HG02852 (cell line): ENCODE measurements around the gene PLOD3.
"Not testable (repeated sequence)": the region's sequence is repeated elsewhere in the genome, so short reads cannot be mapped to it uniquely, and the experiment has no call there.

Experiments used
- ATAC-seq: cut with Tn5 transposase; IDR thresholded peaks from one replicate; pipeline ENCODE4 v1.9.1; 2021; ENCODE audit warnings: mild to moderate bottlenecking, moderate library complexity; ENCODE audit not compliant: unreplicated experiment

PLOD3 gene, protein sequence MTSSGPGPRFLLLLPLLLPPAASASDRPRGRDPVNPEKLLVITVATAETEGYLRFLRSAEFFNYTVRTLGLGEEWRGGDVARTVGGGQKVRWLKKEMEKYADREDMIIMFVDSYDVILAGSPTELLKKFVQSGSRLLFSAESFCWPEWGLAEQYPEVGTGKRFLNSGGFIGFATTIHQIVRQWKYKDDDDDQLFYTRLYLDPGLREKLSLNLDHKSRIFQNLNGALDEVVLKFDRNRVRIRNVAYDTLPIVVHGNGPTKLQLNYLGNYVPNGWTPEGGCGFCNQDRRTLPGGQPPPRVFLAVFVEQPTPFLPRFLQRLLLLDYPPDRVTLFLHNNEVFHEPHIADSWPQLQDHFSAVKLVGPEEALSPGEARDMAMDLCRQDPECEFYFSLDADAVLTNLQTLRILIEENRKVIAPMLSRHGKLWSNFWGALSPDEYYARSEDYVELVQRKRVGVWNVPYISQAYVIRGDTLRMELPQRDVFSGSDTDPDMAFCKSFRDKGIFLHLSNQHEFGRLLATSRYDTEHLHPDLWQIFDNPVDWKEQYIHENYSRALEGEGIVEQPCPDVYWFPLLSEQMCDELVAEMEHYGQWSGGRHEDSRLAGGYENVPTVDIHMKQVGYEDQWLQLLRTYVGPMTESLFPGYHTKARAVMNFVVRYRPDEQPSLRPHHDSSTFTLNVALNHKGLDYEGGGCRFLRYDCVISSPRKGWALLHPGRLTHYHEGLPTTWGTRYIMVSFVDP

DNA sequence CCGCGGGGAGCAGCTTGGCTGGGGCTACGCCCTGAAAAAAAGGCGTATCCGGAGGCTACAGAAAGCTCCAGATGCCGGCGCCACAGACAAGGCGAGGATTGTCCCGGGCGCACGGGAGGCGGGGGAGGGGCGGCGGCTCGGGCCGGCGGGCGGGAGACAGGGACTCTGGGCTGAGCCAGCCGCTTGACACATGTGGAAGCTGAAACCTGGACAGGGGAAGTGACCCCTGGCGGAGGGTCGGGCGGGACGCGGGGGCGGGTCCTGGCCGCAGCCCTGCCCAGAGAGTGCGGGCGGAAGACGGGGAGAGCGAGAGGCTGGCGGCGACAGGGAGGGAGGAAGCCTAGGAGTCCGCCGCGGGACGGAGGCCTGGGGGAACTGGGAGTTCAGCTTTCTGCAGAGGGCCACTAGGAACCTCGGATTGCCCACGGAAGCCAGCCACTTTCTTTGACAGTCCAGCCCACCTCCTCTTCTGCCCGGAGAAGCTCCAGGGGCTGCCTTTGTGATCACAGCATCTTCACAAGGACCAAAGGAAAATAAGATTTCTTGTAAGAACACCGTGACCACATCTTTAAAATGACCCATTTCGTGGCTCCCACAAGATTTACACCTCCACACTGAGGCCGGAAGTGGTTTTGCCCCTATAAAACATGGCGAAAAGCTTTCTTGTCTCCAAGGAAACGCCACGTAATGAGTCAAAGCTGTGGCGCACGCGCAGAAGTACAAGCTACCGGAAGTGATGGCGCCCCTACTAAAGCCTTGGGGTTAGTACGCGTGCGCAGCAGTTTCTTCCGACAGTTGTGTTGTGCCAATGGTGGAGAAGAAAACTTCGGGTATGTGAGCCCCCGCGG, at the start of gene PLOD3, which contains the start of gene ZNHIT1:
Gene PLOD3, minus strand, starts transcription at position 194 of the 848 bp plus-strand sequence. CDS start 307 bp downstream, outside the sequence.
Gene ZNHIT1, plus strand, starts transcription at position 778 of the 848 bp plus-strand sequence. Its CDS starts 31 bp downstream, at position 809.
- peak; percentile 68 for ATAC-seq

DNA sequence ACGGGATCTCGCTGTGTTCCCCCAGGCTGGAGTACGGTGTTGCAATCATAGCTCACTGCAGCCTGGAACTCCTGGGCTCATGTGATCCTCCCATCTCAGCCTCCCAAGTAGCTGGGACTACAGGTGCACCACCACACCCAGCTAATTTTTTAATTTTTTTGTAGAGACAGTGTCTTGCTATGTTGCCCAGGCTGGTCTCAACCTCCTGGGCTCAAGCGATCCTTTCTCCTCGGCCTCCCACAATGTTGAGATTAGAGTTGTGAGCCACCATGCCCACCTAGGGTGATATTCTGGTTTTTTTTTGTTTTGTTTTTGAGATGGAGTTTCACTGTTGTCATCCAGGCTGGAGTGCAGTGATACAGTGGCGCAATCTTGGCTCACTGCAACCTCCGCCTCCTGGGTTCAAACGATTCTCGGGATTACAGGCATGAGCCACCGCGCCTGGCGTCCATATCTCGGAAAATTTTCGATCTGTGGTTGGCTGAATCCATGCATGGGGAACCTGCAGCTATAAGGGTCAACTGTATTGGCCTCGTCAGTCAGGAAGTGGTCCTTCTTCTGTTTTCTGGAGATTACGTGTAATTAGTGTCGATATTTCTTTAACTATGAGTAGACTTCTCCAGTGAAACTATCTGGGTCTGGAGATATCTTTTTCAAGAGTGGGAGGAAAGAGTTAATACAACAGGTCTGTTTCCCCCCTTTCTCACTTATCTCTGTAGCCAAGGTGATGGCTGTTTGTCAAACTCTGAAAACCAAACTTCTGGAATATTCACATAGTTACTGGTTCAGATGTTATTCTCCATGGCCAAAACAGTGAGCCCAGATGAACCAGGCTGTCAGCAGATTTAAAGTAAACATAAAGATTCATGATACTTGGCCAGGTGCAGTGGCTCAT, 48.5 kb upstream of the PLOD3 start:
- no peak for ATAC-seq

DNA sequence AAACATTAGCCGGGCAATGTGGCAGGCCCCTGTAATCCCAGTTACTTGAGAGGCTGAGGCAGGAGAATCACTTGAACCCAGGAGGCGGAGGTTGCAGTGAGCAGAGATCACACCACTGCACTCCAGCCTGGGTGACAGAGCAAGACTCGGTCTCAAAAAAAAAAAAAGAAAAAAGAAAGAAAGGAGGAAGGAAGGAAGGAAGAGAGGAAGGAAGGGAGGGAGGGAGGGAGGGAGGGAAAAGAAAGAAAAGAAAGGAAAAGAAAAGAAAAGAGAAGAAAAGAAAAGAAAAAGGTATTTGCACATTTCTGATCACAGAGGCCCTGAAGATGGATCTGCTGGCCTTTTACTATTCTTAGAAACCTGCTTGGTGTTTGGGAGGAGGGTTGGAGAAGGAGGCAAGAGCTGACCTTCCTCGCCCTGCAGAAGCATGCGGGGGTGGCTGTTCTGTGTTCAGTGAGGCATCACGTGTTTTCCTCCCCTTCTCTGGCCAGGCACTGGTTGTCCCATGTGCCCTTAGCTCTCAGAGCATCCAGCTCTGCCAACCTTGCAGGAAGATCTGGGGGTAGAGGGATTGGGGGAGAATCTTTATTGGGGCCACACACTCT, 46.8 kb upstream of the PLOD3 start:
- ATAC-seq = not testable (repeated sequence)

DNA sequence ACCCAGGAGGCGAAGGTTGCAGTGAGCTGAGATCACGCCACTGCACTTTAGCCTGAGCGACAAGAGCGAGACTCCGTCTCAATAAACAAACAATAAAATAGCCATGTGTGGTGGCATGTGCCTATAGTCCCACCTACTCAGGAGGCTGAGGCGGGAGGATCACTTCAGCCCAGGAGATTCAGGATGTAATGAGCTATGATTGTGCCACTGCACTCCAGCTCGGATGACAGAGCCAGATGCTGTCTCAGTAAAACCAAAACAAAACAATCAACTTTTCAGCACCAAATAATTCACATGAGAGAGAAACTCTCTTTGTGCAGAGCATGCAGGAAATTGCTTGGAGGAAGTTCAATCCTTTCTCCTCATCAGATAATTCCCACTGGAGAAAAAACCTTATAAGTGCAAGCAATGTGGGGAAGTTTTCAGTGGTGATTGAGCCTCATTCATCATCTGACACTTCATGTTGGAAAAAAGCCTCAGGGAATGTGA, 40.9 kb upstream of the PLOD3 start:
- ATAC-seq = no peak

DNA sequence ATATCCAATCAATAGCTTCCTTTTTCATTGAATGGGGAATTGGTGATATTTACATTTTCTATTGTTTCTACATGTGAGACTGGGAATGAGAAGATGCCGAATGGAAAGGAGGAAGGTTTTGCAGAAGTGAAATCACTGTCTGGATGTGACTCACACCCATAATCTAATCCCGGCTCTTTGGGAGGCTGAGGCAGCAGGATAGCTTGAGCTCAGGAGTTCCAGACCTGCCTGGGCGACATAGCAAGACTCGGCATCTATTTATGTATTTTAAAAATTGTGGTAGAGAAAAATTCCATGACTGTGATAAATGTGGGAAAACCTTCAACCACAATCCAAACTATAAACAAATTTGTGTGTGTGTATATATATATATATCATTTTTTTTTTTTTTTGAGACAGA, 38.4 kb upstream of the PLOD3 start:
- ATAC-seq = no peak

DNA sequence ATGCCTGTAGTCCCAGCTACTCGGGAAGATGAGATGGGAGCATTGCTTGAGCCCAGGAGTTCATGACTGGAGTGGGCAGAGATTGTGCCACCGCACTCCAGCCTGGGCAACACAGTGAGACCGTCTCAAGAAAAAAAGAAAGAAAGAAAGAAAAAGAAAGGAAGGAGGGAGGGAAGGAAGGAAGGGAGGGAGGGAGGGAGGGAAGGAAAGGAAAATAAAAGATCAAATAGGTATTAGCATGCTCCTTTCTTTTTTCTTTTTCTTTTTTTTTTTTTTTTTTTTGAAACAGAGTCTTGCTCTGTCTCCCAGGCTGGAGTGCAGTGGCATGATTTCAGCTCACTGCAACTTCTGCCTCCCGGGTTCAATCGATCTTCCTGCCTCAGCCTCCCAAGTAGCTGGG, 35.8 kb upstream of the PLOD3 start:
- ATAC-seq = not testable (repeated sequence)

DNA sequence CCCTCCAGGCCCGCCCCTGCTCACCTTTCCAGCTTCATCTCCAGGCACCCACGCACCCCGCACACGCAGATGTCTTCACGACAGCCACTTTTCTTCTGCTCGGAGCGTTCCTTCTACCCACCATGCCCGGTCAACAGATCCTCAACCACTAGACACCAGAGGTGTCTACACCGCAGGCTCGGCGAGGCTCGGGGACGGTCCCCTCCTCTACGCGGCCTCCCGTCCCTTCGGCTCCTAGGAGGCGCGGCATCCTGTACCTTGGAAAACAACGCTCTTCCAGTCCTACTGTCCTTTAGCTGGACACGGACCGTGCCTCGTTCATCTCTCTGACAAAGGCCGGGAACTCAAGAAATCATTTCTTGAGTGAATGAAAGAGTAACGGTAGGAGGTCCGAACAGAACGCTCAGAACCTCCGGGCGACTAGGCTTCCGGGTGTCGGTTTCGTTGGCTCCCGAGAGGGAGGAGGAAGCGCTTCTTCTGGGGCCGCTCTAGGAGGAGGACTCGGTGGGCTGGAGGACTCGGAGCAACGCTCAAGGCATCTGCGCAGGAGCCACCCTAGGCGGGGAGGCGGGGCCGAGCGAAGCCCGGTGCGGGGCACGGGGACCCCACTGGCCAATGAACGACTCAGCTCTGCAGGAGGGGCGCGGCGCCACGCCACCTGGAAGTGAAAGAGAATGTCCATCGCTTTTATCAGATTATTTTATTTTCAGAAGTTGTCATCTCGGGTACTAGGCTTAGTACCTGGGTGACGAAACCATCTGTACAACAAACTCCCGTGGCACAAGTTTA, 34.7 kb upstream of the PLOD3 start:
- ATAC-seq = peak; percentile 98

DNA sequence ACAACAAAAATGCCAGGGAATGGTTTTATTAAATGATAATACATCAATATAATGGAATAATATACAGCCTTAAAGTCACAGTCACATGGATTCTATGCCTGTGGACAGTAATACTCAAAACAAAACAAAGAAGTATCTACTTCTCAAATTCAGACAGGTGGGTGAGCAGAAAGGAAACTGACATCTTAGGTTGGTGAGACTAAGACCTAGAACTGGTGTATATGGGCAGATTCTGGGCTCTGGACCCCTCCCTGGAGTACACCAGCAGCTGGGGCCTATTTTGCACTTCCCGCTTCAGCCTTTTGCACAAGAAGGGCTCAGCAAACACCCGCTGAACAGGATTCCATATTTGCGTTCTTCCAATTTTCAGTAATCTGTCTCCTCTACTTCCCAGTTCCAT, 32.9 kb upstream of the PLOD3 start:
- no peak for ATAC-seq

DNA sequence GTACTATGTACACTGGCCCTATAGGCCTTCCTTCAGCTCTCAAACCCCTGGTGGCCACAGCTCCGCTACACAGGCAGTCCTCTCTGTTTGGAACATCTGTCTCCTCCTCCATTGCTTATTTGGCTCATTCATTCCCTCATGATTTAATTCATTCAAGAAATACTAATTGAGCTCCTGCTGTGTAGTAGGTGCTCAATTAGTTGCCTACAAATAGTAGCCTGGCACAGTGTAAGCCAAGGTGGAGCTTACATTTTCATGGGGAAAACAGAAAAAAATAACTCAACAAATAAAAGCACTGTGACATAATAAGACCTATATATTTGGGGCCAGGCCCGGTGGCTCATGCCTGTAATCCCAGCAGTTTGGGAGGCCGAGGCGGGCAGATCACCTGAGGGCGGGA, 30.9 kb upstream of the PLOD3 start:
- no peak for ATAC-seq

DNA sequence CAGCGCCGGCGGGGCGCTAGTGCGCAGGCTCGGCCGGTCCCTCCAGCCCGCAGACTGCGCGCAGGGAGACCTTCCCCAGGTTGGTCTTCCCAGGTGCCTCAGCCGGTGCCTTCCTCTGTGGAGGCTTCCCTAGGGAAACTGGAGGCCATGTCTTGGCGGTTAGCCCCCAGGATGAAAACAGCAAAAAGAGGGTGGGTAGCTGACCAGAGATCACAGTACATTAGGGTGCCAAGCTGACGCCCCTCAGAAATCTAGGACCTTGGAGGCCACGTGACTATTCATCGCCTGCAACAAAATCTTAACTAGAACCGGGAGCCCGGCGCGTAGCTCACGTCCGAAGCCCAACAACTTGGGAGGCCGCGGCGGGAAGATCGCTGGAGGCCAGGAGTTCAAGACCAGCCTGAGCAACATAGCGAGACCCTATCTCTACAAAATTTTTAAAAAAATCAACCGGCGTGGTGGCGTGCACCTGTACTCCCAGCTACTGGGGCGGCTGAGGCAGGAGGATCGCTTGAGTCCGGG, 27.8 kb upstream of the PLOD3 start:
- ATAC-seq = no peak

DNA sequence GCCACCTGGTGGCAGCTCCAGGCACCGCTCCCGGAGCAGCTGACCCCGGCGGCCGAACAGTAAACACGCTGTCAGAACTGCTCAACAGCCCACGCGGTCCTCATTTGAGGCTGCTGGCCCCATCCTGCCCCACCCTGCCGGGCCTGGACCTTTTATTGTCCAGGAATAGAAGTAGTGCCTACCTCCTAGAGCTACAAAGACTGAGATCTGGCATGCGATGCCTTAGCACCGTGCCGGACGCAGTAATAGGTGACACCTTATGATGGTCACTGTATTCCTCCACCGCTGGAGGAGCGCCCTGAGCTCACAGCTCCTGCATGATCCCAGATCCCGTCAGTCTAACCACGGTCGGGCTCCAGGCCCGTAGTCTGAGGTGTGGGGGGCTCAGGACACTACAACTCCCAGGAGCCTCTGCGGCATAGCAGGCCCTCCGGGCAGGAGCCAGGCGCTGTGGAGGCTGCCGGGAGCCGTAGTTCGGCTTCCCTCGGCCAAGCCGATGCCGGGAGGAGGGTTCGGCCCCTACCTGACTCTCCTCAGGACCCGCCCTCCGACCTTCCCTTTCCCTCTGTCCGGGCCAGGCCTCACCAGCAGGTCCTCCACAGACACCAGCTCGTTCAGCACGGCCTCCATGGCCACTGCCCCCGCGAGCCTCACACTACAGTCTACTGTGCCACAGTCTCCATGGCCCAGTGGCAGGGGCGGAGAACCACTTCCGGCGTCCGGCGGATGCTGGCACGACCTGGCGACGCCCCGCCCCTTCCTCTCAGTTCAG, 27.2 kb upstream of the PLOD3 start, which contains the start of gene FIS1:
Gene FIS1, minus strand, starts transcription at position 707 of the 772 bp plus-strand sequence. Its CDS starts 77 bp downstream, at position 630.
- peak; percentile 92 for ATAC-seq

DNA sequence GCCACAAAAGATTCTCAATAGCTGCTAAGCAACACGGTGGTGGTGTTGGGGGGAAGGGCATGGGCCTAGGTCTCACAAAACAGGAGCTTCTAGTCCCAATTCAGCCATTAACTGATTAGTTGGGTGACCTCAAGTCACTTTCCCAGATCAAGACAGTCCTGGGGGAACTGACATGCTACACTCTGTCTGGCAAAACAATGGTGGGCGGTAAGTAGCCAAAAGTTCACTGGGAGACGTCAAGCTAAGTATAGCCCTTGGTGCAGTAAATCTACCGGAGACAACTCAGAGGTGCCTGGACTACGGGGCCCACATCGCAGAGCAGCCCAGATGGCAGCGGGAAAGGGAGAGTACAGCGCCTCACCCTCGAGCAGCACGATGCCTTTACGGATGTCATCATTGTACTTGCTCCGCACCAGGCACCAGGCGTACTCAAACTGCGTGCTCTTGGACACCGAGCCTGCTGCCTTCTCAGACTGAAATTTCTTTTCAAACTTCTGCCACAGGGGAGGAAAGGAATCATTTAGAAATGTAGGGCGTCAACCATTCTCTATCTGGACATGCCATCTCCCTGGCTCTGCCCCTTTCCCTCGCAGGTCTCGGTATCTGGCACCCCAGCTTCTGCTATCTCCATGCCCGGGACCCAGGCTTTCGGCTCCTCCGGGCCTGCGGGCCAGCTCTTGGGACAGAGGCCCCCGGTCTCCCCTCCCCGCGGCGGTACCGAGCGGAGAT, 26.4 kb upstream of the PLOD3 start:
- ATAC-seq = no peak

DNA sequence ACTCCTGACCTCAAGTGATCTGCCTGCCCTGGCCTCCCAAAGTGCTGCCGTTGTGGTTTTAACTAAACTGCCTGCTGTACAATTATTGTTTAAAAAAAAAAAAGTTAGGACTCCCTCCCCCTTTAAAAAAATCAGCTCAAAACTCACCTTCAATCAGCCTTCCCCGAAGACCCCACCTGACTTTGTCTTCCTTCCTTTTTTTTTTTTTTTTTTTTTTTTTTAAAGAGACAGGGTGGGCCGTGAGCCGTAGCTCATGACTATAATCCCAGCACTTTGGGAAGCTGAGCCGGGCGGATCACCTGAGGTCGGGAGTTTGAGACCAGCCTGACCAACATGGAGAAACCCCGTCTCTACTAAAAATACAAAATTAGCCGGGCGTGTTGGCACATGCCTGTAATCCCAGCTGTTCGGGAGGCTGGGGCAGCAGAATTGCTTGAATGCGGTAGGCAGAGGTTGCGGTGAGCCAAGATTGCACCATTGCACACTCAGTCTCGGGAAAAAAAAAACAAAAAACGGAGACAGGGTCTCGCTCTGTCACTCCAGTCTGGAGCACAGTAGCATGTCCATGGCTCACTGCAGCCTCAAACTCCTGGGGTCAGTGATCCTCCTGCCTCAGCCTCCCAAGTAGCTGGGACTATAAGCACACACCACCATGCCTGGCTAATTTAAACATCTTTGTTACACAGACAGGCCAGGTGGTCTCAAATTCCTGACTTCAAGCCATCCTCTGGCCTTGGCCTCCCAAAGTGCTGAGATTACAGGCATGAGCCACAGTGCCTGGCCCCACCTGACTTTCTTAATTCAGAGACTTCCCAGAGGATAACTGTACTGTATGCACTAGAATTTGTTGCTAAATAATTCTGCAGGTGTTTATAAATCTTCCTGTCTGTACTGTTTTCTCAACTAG, 24.3 kb upstream of the PLOD3 start:
- no peak for ATAC-seq

DNA sequence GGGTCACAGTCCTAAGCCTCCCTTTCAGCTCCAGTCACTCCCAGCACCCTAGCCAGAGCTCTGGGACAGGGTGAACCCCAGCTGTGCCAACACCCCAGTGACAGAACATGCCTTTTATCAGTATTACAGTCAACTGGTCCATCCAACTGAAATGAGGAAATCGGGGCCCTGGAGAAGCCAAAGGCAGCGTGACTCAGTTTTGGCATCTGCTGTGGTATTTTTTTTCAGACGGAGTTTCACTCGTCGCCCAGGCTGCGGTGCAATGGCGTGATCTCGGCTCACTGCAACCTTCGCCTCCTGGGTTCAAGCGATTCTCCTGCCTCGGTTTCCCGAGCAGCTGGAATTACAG, 23.6 kb upstream of the PLOD3 start:
- ATAC-seq = no peak

DNA sequence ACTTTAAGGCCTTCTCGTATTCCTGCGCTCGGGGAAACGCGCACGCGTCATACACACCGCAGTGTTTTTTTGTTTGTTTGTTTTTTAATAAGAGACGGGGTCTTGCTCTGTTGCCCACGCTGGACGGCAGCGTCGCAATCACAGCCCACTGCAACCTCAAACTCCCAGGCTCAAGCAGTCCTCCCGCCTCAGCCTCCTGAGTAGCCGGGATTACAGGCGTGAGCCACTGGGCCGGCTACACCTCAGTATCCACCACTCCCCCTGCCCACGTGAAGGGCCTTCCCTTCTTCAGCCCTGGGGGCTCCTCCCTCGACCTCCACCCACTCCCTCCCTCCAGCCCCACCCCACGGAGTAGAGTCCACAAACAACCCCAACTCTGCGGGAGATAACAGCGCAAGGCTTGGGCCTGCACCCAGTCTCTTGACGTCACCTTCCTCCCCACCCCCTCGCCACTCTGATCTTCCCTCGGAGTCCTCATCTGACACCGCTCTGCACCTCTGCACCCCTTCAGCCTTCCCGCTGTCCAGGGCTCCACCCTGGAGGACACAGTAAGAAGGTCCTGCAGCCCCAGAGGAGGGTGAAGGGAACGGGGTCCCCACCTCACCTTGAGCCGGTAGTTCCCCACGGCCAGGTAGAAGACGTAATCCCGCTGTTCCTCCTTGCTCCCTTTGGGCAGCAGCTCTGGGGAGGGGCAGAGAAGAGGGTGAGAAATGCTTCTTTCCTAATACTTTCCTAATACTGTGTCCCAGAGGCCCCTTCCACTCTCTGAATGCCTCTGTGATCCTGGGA, 23.0 kb upstream of the PLOD3 start:
- no peak for ATAC-seq

DNA sequence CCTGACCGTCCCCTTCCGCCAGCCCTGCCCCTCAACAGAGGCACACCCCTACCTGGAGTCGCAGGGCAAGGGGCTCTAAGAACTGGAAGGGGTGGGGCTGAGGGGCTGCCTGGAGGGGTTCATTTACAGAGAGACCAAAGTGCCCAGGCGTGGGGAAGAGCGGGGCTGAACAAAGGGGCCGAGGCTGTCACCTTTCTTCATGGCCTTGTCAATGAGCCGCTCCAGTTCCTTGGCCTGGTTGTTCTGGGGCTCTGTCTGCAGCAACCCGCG, 22.5 kb upstream of the PLOD3 start:
- no peak for ATAC-seq
